OCI-LY3 (cell line): ENCODE measurements around the gene PEX3.
"Not testable (repeated sequence)": the region's sequence is repeated elsewhere in the genome, so short reads cannot be mapped to it uniquely, and the experiment has no call there.

ENCODE experiments used
- H2AFZ ChIP-seq: fragments of 200-600, 300-600 bp; shearing (Covaris generic); 2 replicates; pipeline ENCODE4 v1.6.0; 2014; ENCODE audit warnings: antibody characterized with exemption, low read depth, low read length
- H3K27ac ChIP-seq: fragments of 200-600, 300-600 bp; sonication (generic); 2 replicates; pipeline ENCODE4 v1.5.1; 2014; ENCODE audit warnings: mild to moderate bottlenecking, low read length, moderate library complexity, mixed read lengths
- H3K27me3 ChIP-seq: fragments of 200-600, 300-600 bp; sonication (generic); 2 replicates; pipeline ENCODE4 v1.6.1; 2014; ENCODE audit warnings: low read depth, low read length, mixed read lengths
- H3K36me3 ChIP-seq: fragments of 200-600, 300-600 bp; sonication (generic); replicated peaks from 2 replicates; pipeline ENCODE3; 2014; ENCODE audit warnings: low read depth, low read length, mixed read lengths
- H3K4me1 ChIP-seq: fragments of 300-600, 200-600 bp; sonication (generic); 2 replicates; pipeline ENCODE4 v1.6.1; 2014; ENCODE audit warnings: low read length, mixed read lengths
- H3K4me2 ChIP-seq: fragments of 200-600, 300-600 bp; sonication (generic); 2 replicates; pipeline ENCODE4 v1.6.1; 2014; ENCODE audit warnings: low read length, mixed read lengths
- H3K4me3 ChIP-seq: fragments of 300-600, 200-600 bp; sonication (generic); 2 replicates; pipeline ENCODE4 v1.5.1; 2014; ENCODE audit warnings: antibody characterized with exemption, mild to moderate bottlenecking, low read length, moderate library complexity
- H3K79me2 ChIP-seq: fragments of 300-600, 200-600 bp; shearing (Covaris generic); 2 replicates; pipeline ENCODE4 v1.6.1; 2014; ENCODE audit warnings: mild to moderate bottlenecking, low read length, mixed read lengths
- H3K9ac ChIP-seq: fragments of 300-600, 200-600 bp; shearing (Covaris generic); 2 replicates; pipeline ENCODE4 v1.6.0; 2014; ENCODE audit warnings: mild to moderate bottlenecking, low read length, moderate library complexity
- H3K9me3 ChIP-seq: fragments of 200-600, 300-600 bp; shearing (Covaris generic); 2 replicates; pipeline ENCODE4 v1.6.1; 2014; ENCODE audit warnings: low read length, mixed read lengths; ENCODE audit not compliant: insufficient read depth
- H4K20me1 ChIP-seq: fragments of 200-600, 300-600 bp; sonication (generic); 2 replicates; pipeline ENCODE4 v1.6.1; 2016; ENCODE audit warnings: low read length, mixed read lengths; ENCODE audit not compliant: insufficient read depth
- CTCF ChIP-seq: fragments of 200-600, 300-600 bp; sonication (generic); IDR thresholded peaks from 2 replicates; pipeline ENCODE4 v1.5.1; 2014; ENCODE audit warnings: antibody characterized with exemption, low read length, low read depth
- EZH2phosphoT487 ChIP-seq: fragments of 200-600 bp; shearing (Covaris generic); IDR thresholded peaks from 2 replicates; pipeline ENCODE4 v1.6.1; 2018; ENCODE audit warnings: antibody characterized with exemption, mixed run types, low read depth

Gene PEX3

GRCh38 chr6:143432588-143432987 is 18.0 kb upstream of the PEX3 start:
- Histone ChIP-seq H3K4me3 (no peak overlapping the region), H3K27ac (no peak overlapping the region), H2AFZ (no peak overlapping the region), H4K20me1 (no peaks in the 10 kb centered on the region), H3K4me1 (no peaks in the 10 kb centered on the region; the same call in 1 of the 2 replicates), H3K36me3 (peaks cover 7% of the 10 kb centered on the region), H3K9ac (no peak overlapping the region), H3K79me2 (no peaks in the 10 kb centered on the region), H3K4me2 (no peak overlapping the region), H3K27me3 (no peaks in the 10 kb centered on the region), H3K9me3 (no peaks in the 10 kb centered on the region)
- TF ChIP-seq CTCF: no peak
- TF ChIP-seq EZH2phosphoT487: no peak

- Histone ChIP-seq H3K4me2 (no peak overlapping the region), H3K27me3 (no peaks in the 10 kb centered on the region), H3K79me2 (peaks cover 39% of the 10 kb centered on the region), H3K27ac (no peak overlapping the region), H2AFZ (no peak overlapping the region), H4K20me1 (no peaks in the 10 kb centered on the region), H3K9me3 (no peaks in the 10 kb centered on the region), H3K9ac (no peak overlapping the region), H3K4me1 (no peaks in the 10 kb centered on the region; the same call in 1 of the 2 replicates), H3K36me3 (peaks cover 12% of the 10 kb centered on the region), H3K4me3 (no peak overlapping the region)
- TF ChIP-seq CTCF (no peak), EZH2phosphoT487 (no peak)
Observed at GRCh38 chr6:143441010-143441409, 9.6 kb upstream of the PEX3 start.

- Histone ChIP-seq H3K4me2 (no peak overlapping the region), H2AFZ (no peak overlapping the region), H3K4me3 (no peak overlapping the region), H3K4me1 (no peaks in the 10 kb centered on the region; the same call in 1 of the 2 replicates), H3K9ac (no peak overlapping the region), H3K36me3 (peaks cover 12% of the 10 kb centered on the region), H3K27ac (no peak overlapping the region), H3K27me3 (no peaks in the 10 kb centered on the region), H3K9me3 (no peaks in the 10 kb centered on the region), H3K79me2 (peaks cover 45% of the 10 kb centered on the region), H4K20me1 (no peaks in the 10 kb centered on the region)
- TF ChIP-seq EZH2phosphoT487 (no peak), CTCF (no peak)
Observed at GRCh38 chr6:143441680-143442545, 8.7 kb upstream of the PEX3 start.

GRCh38 chr6:143443096-143443495 is 7.5 kb upstream of the PEX3 start:
- Histone ChIP-seq H3K36me3 (peaks cover 9% of the 10 kb centered on the region), H3K27me3 (no peaks in the 10 kb centered on the region), H3K79me2 (peaks cover 56% of the 10 kb centered on the region), H3K4me2 (no peak overlapping the region), H2AFZ (no peak overlapping the region), H3K4me3 (no peak overlapping the region), H3K9ac (no peak overlapping the region), H3K27ac (no peak overlapping the region), H4K20me1 (no peaks in the 10 kb centered on the region), H3K4me1 (no peaks in the 10 kb centered on the region), H3K9me3 (no peaks in the 10 kb centered on the region)
- TF ChIP-seq EZH2phosphoT487 (no peak), CTCF (no peak)

GRCh38 chr6:143447865-143448264 is 2.7 kb upstream of the PEX3 start:
- H4K20me1 ChIP-seq, H2AFZ ChIP-seq, H3K9ac ChIP-seq, H3K27me3 ChIP-seq, H3K27ac ChIP-seq, H3K4me2 ChIP-seq, H3K36me3 ChIP-seq, H3K4me3 ChIP-seq, H3K9me3 ChIP-seq: not testable (repeated sequence)
- Histone ChIP-seq H3K4me1 (peaks cover 15% of the 10 kb centered on the region), H3K79me2 (peaks cover 78% of the 10 kb centered on the region)
